ENCODE measurements around the gene TPCN1. TPM values are rescaled to one million over a fixed set of nuclear protein-coding genes. Genes with fewer than 3 reads are reported as not detected.
A peak's percentile ranks its signal among the peaks of the same experiment; 100 is the strongest.

Gene TPCN1
- total RNA-seq, 1 donor from 2014 or later = 7.9 TPM

- peak; percentile 100 for TF ChIP-seq CTCF (IDR thresholded peaks at IDR 0.05; ENCODE audit: partially characterized antibody, unreplicated experiment)
- H3K4me3 Mint-ChIP-seq (ENCODE audit: unreplicated experiment) = no peak overlapping the region
- H3K27me3 Mint-ChIP-seq (ENCODE audit: unreplicated experiment) = peaks cover 2% of the 10 kb centered on the region
- no peak overlapping the region for H3K27ac Mint-ChIP-seq (ENCODE audit: unreplicated experiment)
- DNase-seq = peak; percentile 87
- peaks cover 11% of the 10 kb centered on the region for H3K36me3 Mint-ChIP-seq (ENCODE audit: unreplicated experiment)
- no peaks in the 10 kb centered on the region for H3K4me1 Mint-ChIP-seq (ENCODE audit: low read depth, unreplicated experiment)
- H3K9me3 Mint-ChIP-seq (ENCODE audit: unreplicated experiment) = no peaks in the 10 kb centered on the region
These were observed 46.5 kb upstream of the TPCN1 start for GRCh38 chr12:113174461-113175384.

GRCh38 chr12:113179023-113179422, 42.2 kb upstream of the TPCN1 start:
- Mint-ChIP-seq H3K27me3 (ENCODE audit: unreplicated experiment) (peaks cover 4% of the 10 kb centered on the region), H3K36me3 (ENCODE audit: unreplicated experiment) (peaks cover 11% of the 10 kb centered on the region)

GRCh38 chr12:113180333-113180732, 40.9 kb upstream of the TPCN1 start:
- Mint-ChIP-seq H3K27me3 (ENCODE audit: unreplicated experiment) (peaks cover 1% of the 10 kb centered on the region), H3K9me3 (ENCODE audit: unreplicated experiment) (peaks cover 4% of the 10 kb centered on the region), H3K4me1 (ENCODE audit: low read depth, unreplicated experiment) (no peaks in the 10 kb centered on the region), H3K4me3 (ENCODE audit: unreplicated experiment) (no peak overlapping the region), H3K27ac (ENCODE audit: unreplicated experiment) (no peak overlapping the region), H3K36me3 (ENCODE audit: unreplicated experiment) (peaks cover 11% of the 10 kb centered on the region)
- DNase-seq = no peak
- no peak for TF ChIP-seq CTCF (IDR thresholded peaks at IDR 0.05; ENCODE audit: partially characterized antibody, unreplicated experiment)

More at GRCh38 chr12:113179023-113179422, 42.2 kb upstream of the TPCN1 start:
- H3K4me1 Mint-ChIP-seq (ENCODE audit: low read depth, unreplicated experiment) = no peaks in the 10 kb centered on the region
- H3K4me3 Mint-ChIP-seq (ENCODE audit: unreplicated experiment) = no peak overlapping the region
- peaks cover 4% of the 10 kb centered on the region for H3K9me3 Mint-ChIP-seq (ENCODE audit: unreplicated experiment)
- no peak for DNase-seq
- no peak for TF ChIP-seq CTCF (IDR thresholded peaks at IDR 0.05; ENCODE audit: partially characterized antibody, unreplicated experiment)
- H3K27ac Mint-ChIP-seq (ENCODE audit: unreplicated experiment) = no peak overlapping the region

- no peak overlapping the region for H3K27ac Mint-ChIP-seq (ENCODE audit: unreplicated experiment)
- H3K9me3 Mint-ChIP-seq (ENCODE audit: unreplicated experiment) = peaks cover 4% of the 10 kb centered on the region
- H3K4me1 Mint-ChIP-seq (ENCODE audit: low read depth, unreplicated experiment) = peaks cover 5% of the 10 kb centered on the region
- no peak overlapping the region for H3K4me3 Mint-ChIP-seq (ENCODE audit: unreplicated experiment)
- H3K27me3 Mint-ChIP-seq (ENCODE audit: unreplicated experiment) = peaks cover 1% of the 10 kb centered on the region
- H3K36me3 Mint-ChIP-seq (ENCODE audit: unreplicated experiment) = peaks cover 7% of the 10 kb centered on the region
- DNase-seq = no peak
- TF ChIP-seq CTCF (IDR thresholded peaks at IDR 0.05; ENCODE audit: partially characterized antibody, unreplicated experiment) = no peak
These were observed 39.3 kb upstream of the TPCN1 start for GRCh38 chr12:113181975-113182374.

GRCh38 chr12:113183030-113183589, 38.2 kb upstream of the TPCN1 start:
- H3K9me3 Mint-ChIP-seq (ENCODE audit: unreplicated experiment) = peaks cover 6% of the 10 kb centered on the region
- H3K4me1 Mint-ChIP-seq (ENCODE audit: low read depth, unreplicated experiment) = peaks cover 5% of the 10 kb centered on the region
- H3K4me3 Mint-ChIP-seq (ENCODE audit: unreplicated experiment) = no peak overlapping the region
- H3K27me3 Mint-ChIP-seq (ENCODE audit: unreplicated experiment) = peaks cover 1% of the 10 kb centered on the region
- no peak for TF ChIP-seq CTCF (IDR thresholded peaks at IDR 0.05; ENCODE audit: partially characterized antibody, unreplicated experiment)
- no peak for DNase-seq
- no peaks in the 10 kb centered on the region for H3K36me3 Mint-ChIP-seq (ENCODE audit: unreplicated experiment)
- H3K27ac Mint-ChIP-seq (ENCODE audit: unreplicated experiment) = no peak overlapping the region
